H1 (cell line): Measurements from ENCODE around the gene SLC7A5. TPM values are rescaled to one million over a fixed set of nuclear protein-coding genes. Genes with fewer than 3 reads are reported as not detected.
A peak's percentile ranks its signal among the peaks of the same experiment; 100 is the strongest.

ENCODE experiments used
- CTCF ChIA-PET: fragments of 300-600 bp; sonication (Branson Sonifier 250); formaldehyde crosslinking; loops from one replicate; lab custom pipeline; 2021; ENCODE audit not compliant: partially characterized antibody; lab: Charles Lee
- POLR2A ChIA-PET: fragments of 300-600 bp; sonication (Branson Sonifier 250); formaldehyde crosslinking; loops from one replicate; lab custom pipeline; 2021; ENCODE audit warnings: inconsistent platforms; ENCODE audit not compliant: partially characterized antibody; lab: Charles Lee
- DNase-seq, 2 experiments: peaks; one replicate each; pipeline versions ENCODE4 v3.0.0 to v3.0.0-alpha.2; 2010 to 2022; ENCODE audit warnings: low spot score in 2 of 2, low read depth in 1 of 2, mixed read lengths in 1 of 2
- FAIRE-seq: peaks from 2 replicates; lab custom pipeline; 2011; peaks lifted over from hg19 to GRCh38; lab: Jason Lieb, UNC
- H2AFZ ChIP-seq: 2 replicates; pipeline ENCODE4 v1.8.1; 2012; ENCODE audit warnings: low read length, inconsistent platforms
- H2AK5ac ChIP-seq: 2 replicates; pipeline ENCODE4 v1.6.1; 2013; ENCODE audit warnings: low read depth, low read length
- H2BK120ac ChIP-seq: replicated peaks from 2 replicates; pipeline ENCODE3; 2013; ENCODE audit warnings: low read depth, low read length, inconsistent platforms
- H2BK12ac ChIP-seq: 2 replicates; pipeline ENCODE4 v1.6.1; 2013; ENCODE audit warnings: low read depth, low read length
- H2BK15ac ChIP-seq: 2 replicates; pipeline ENCODE4 v1.6.1; 2013; ENCODE audit warnings: low read length
- H2BK20ac ChIP-seq: 2 replicates; pipeline ENCODE4 v1.6.1; 2013; ENCODE audit warnings: low read length
- H2BK5ac ChIP-seq: 2 replicates; pipeline ENCODE4 v1.6.1; 2013; ENCODE audit warnings: low read depth, low read length
- H3K14ac ChIP-seq: 2 replicates; pipeline ENCODE4 v1.6.1; 2013; ENCODE audit warnings: inconsistent platforms; ENCODE audit not compliant: insufficient read length
- H3K18ac ChIP-seq: 2 replicates; pipeline ENCODE4 v1.6.1; 2013; ENCODE audit warnings: low read length; ENCODE audit errors: extremely low read depth
- H3K23ac ChIP-seq: 2 replicates; pipeline ENCODE4 v1.6.1; 2013; ENCODE audit warnings: inconsistent platforms; ENCODE audit not compliant: insufficient read length
- H3K23me2 ChIP-seq: 2 replicates; pipeline ENCODE4 v1.6.1; 2013; ENCODE audit warnings: low read depth, low read length
- H3K27ac ChIP-seq: 2 replicates; pipeline ENCODE4 v1.6.1; 2011; ENCODE audit warnings: low read depth, low read length, inconsistent platforms
- H3K27me3 ChIP-seq, 4 experiments: replicated peaks in 1 of 4; 1 replicate in 1 of 4; 2 replicates in 3 of 4; pipeline versions ENCODE4 v1.6.1 to v1.8.1; 2011 to 2013; ENCODE audit warnings: low read length in 3 of 4, mild to moderate bottlenecking in 3 of 4, inconsistent platforms in 2 of 4, mixed read lengths in 2 of 4, moderate library complexity in 1 of 4; ENCODE audit not compliant: control insufficient read depth in 3 of 4, insufficient read depth in 3 of 4; ENCODE audit errors: extremely low read depth in 1 of 4
- H3K36me3 ChIP-seq, 4 experiments: 2 replicates each; pipeline versions ENCODE4 v1.6.1 to v1.8.1; 2011 to 2013; ENCODE audit warnings: mild to moderate bottlenecking in 4 of 4, low read length in 3 of 4, moderate library complexity in 2 of 4, control low read depth in 1 of 4, inconsistent platforms in 1 of 4; ENCODE audit not compliant: insufficient read depth in 4 of 4, control insufficient read depth in 2 of 4
- H3K4ac ChIP-seq: replicated peaks from 2 replicates; pipeline ENCODE3; 2013; ENCODE audit warnings: low read length, low read depth, mixed read lengths, inconsistent platforms; ENCODE audit not compliant: insufficient read length
- H3K4me1 ChIP-seq, 4 experiments: replicated peaks in 1 of 4; 1 replicate in 1 of 4; 2 replicates in 3 of 4; pipeline versions ENCODE4 v1.6.1 to v1.8.1; 2011 to 2013; ENCODE audit warnings: low read length in 3 of 4, inconsistent platforms in 2 of 4, mixed read lengths in 1 of 4; ENCODE audit not compliant: insufficient read depth in 4 of 4, control insufficient read depth in 3 of 4
- H3K4me2 ChIP-seq, 2 experiments: 2 replicates each; pipeline versions ENCODE4 v1.6.1 to v1.8.1; 2011 to 2013; ENCODE audit warnings: low read depth in 2 of 2, low read length in 2 of 2, control low read depth in 1 of 2, inconsistent platforms in 1 of 2, mild to moderate bottlenecking in 1 of 2; ENCODE audit not compliant: insufficient read depth in 1 of 2
- H3K4me3 ChIP-seq, 4 experiments: fragments of 200-600, 300-600 bp in 1 of 4; sonication (generic), shearing (Covaris generic), sonication (Bioruptor Twin) in 1 of 4; 2 replicates each; pipeline versions ENCODE4 v1.5.1 to v1.8.1; 2011 to 2016; ENCODE audit warnings: low read length in 4 of 4, low read depth in 3 of 4, control low read depth in 2 of 4, inconsistent platforms in 2 of 4, mild to moderate bottlenecking in 2 of 4, mixed read lengths in 1 of 4, moderate library complexity in 1 of 4; ENCODE audit not compliant: insufficient read depth in 2 of 4; ENCODE audit errors: extremely low read depth in 1 of 4
- H3K56ac ChIP-seq: replicated peaks from 2 replicates; pipeline ENCODE3; 2013; ENCODE audit warnings: low read depth, mild to moderate bottlenecking, mixed read lengths, low read length, inconsistent platforms; ENCODE audit not compliant: insufficient read length
- H3K79me1 ChIP-seq: 2 replicates; pipeline ENCODE4 v1.6.1; 2013; ENCODE audit warnings: low read depth, low read length, control low read depth
- H3K79me2 ChIP-seq, 2 experiments: 2 replicates each; pipeline versions ENCODE4 v1.6.1 to v1.8.1; 2012 to 2013; ENCODE audit warnings: low read length in 2 of 2, mild to moderate bottlenecking in 2 of 2, inconsistent platforms in 1 of 2; ENCODE audit not compliant: insufficient read depth in 2 of 2, control insufficient read depth in 1 of 2
- H3K9ac ChIP-seq, 4 experiments: replicated peaks in 1 of 4; 1 replicate in 1 of 4; 2 replicates in 3 of 4; pipeline versions ENCODE4 v1.6.1 to v1.8.1; 2011 to 2013; ENCODE audit warnings: low read depth in 3 of 4, low read length in 3 of 4, control low read depth in 2 of 4, mild to moderate bottlenecking in 2 of 4, moderate library complexity in 2 of 4, inconsistent platforms in 1 of 4; ENCODE audit errors: extremely low read depth in 1 of 4
- H3K9me3 ChIP-seq, 2 experiments: 2 replicates each; pipeline versions ENCODE4 v1.6.1 to v1.8.1; 2012 to 2013; ENCODE audit warnings: mild to moderate bottlenecking in 2 of 2, moderate library complexity in 2 of 2, control low read depth in 1 of 2, inconsistent platforms in 1 of 2, low read depth in 1 of 2, low read length in 1 of 2, mixed read lengths in 1 of 2; ENCODE audit not compliant: insufficient read depth in 2 of 2
- H4K20me1 ChIP-seq, 2 experiments: replicated peaks in 1 of 2; 2 replicates each; pipeline versions ENCODE3 to v1.8.1; 2011 to 2013; ENCODE audit warnings: inconsistent platforms in 2 of 2, low read length in 2 of 2, mild to moderate bottlenecking in 1 of 2; ENCODE audit not compliant: insufficient read depth in 2 of 2, control insufficient read depth in 1 of 2
- H4K5ac ChIP-seq: 2 replicates; pipeline ENCODE4 v1.6.1; 2013; ENCODE audit warnings: low read length, low read depth, mixed read lengths, inconsistent platforms; ENCODE audit not compliant: insufficient read length
- H4K8ac ChIP-seq: 2 replicates; pipeline ENCODE4 v1.8.0; 2013; ENCODE audit warnings: mild to moderate bottlenecking, moderate library complexity, low read length, inconsistent platforms; ENCODE audit not compliant: insufficient read depth; ENCODE audit errors: extremely low read depth
- H4K91ac ChIP-seq: replicated peaks from 2 replicates; pipeline ENCODE3; 2013; ENCODE audit warnings: low read length, mixed read lengths, inconsistent platforms; ENCODE audit not compliant: insufficient read length
- BACH1 ChIP-seq: IDR thresholded peaks from 2 replicates; pipeline ENCODE4 v1.6.1; 2012; ENCODE audit warnings: low read length, improper control_type of control experiment
- FOSL1 ChIP-seq: IDR thresholded peaks from 2 replicates; pipeline ENCODE4 v1.6.1; 2011; ENCODE audit warnings: mild to moderate bottlenecking, low read depth, low read length, moderate library complexity; ENCODE audit not compliant: insufficient read depth
- SP1 ChIP-seq: IDR thresholded peaks from 2 replicates; pipeline ENCODE4 v1.6.1; 2011; ENCODE audit warnings: low read depth, low read length
- SP2 ChIP-seq: IDR thresholded peaks from 2 replicates; pipeline ENCODE4 v1.6.1; 2012; ENCODE audit warnings: mild to moderate bottlenecking, low read length, inconsistent platforms
- WGBS, 2 experiments: shearing (Covaris generic) in 1 of 2; methylation state at CpG; one replicate each; pipeline versions ENCODE4 v1.1.6 to v1.1.7; 2013 to 2015; ENCODE audit warnings: low lambda C conversion rate in 2 of 2, mixed read lengths in 2 of 2, inconsistent platforms in 1 of 2, low coverage in 1 of 2, missing lambda C conversion rate in 1 of 2; ENCODE audit not compliant: insufficient replicate concordance in 2 of 2, insufficient coverage in 1 of 2, insufficient read length in 1 of 2; ENCODE audit errors: extremely low coverage in 1 of 2, missing lambda C conversion rate in 1 of 2; 5-methylcytosine and 5-hydroxymethylcytosine counted together
- polyA plus RNA-seq, 7 experiments: library from polyadenylated mRNA; depleted of rRNA in 3 of 7; stranded (reverse) in 5 of 7; unstranded in 2 of 7; fragments of >200 nt in 5 of 7; fragments of 200-250 nt in 2 of 7; gene quantifications; 1 replicate in 5 of 7; 2 replicates in 1 of 7; 4 replicates in 1 of 7; pipeline versions ENCODE4 v1.2.1 to v1.2.3, GENCODE V29; 2011 to 2013; ENCODE audit warnings: missing spikeins in 2 of 7, mixed read lengths in 2 of 7
- total RNA-seq: library from RNA; stranded (reverse); fragmentation: NEBNext Ultra II Directional; extraction: Animal tissue kit (Norgen Biotek cat#: 25700); gene quantifications from 2 replicates; pipeline ENCODE4 v1.2.1, GENCODE V29; 2021
- TF ChIP-seq, protein P1 (sequence below): IDR thresholded peaks from 2 replicates; pipeline ENCODE4 v1.6.1; 2012; ENCODE audit warnings: inconsistent platforms

The SLC7A5 gene
- total and polyA plus RNA-seq, 2 of the 8 experiments (the other 6 are each of a cell fraction or from before 2014, with no cell fraction given) = 68.2 to 341 TPM

GRCh38 chr16:87848676-87849345, 20.5 kb downstream of the SLC7A5 start:
- peaks cover 16 to 40% (median 27%) of the 10 kb centered on the region in 4 experiments for H3K4me1 ChIP-seq
- no peak for FAIRE-seq
- no peak overlapping the region for H3K4me3 ChIP-seq
- no peak overlapping the region for H2AK5ac ChIP-seq
- H3K36me3 ChIP-seq = peaks cover 13 to 29% (median 16%) of the 10 kb centered on the region in 4 experiments; a peak in 7 of 8 replicates
- no peak overlapping the region for H3K23ac ChIP-seq
- H3K56ac ChIP-seq = no peak overlapping the region
- H2AFZ ChIP-seq = no peak overlapping the region
- no peak overlapping the region for H3K9ac ChIP-seq
- no peak overlapping the region for H2BK12ac ChIP-seq
- H2BK5ac ChIP-seq = 0 out of 2 replicates have a peak overlapping the region, but pooled peaks have one; percentile 61
- H3K79me2 ChIP-seq = peaks cover 0 to 74% of the 10 kb centered on the region in 2 experiments; a peak in 3 of 4 replicates
- no peak overlapping the region for H4K91ac ChIP-seq
- POLR2A ChIA-PET = interaction anchor here (0.8 to 27.1 kb wide), 10 partner anchors 9 to 102 kb away, joined by 3 to 507 read pairs (median 6); partner anchors contain the start of genes BANP and SLC7A5
- DNase-seq = no peak
- H2BK20ac ChIP-seq = no peak overlapping the region
- no peak overlapping the region for H3K4ac ChIP-seq
- WGBS, 2 experiments = 94% methylated on average over 18 of the region's 18 CpGs; no CpG with 5 or more reads in 1 of the 2 experiments
- H4K20me1 ChIP-seq = peaks cover 14 to 17% of the 10 kb centered on the region in 2 experiments
- no peak overlapping the region for H2BK120ac ChIP-seq
- H3K27me3 ChIP-seq = no peaks in the 10 kb centered on the region
- H4K5ac ChIP-seq = no peak overlapping the region
- no peaks in the 10 kb centered on the region for H3K9me3 ChIP-seq
- H4K8ac ChIP-seq = peak overlapping the region; percentile 78; the same call in 1 of the 2 replicates
- TF ChIP-seq BACH1 (no peak), SP1 (no peak), SP2 (no peak), FOSL1 (no peak)
- TF ChIP-seq, protein P1, sequence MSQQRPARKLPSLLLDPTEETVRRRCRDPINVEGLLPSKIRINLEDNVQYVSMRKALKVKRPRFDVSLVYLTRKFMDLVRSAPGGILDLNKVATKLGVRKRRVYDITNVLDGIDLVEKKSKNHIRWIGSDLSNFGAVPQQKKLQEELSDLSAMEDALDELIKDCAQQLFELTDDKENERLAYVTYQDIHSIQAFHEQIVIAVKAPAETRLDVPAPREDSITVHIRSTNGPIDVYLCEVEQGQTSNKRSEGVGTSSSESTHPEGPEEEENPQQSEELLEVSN = no peak
- TF ChIP-seq, all 59 proteins: peak for 0
- Histone ChIP-seq H2BK15ac (no peak overlapping the region), H3K4me2 (no peak overlapping the region), H3K79me1 (peaks cover 6% of the 10 kb centered on the region), H3K14ac (no peak overlapping the region), H3K27ac (no peak overlapping the region), H3K18ac (peak overlapping the region; percentile 32; the same call in 1 of the 2 replicates), H3K23me2 (no peaks in the 10 kb centered on the region)
- CTCF ChIA-PET = interaction anchor here (0.7 to 9.1 kb wide), 27 partner anchors 10 to 85 kb away, joined by 3 to 181 read pairs (median 14); partner anchors contain the start of gene SLC7A5
